Measurements from ENCODE around the gene NTHL1.
"Not testable (repeated sequence)": the region's sequence is repeated elsewhere in the genome, so short reads cannot be mapped to it uniquely, and the experiment has no call there.

Gene NTHL1

DNA sequence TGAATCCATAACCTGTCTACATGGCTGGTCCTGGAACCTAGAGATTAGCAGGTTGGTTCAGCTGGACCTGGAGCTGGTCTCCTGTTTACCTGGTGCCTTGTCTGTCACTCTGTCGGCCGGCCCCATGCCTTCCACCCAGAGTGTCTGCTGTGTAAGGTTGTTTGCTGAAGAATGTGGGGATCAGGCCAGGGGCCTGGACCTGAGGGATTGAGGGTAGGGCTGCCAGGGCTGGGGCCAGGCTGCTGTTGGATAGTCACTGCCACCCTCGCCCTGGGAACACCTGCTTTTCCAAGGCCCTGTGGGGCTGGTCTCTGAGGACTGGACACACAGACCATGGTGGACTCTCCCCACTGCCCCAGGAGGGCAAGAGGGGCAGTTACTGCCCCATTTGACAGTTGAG lies 19.5 kb downstream of the NTHL1 start:
- DNase-seq (ENCODE audit: low spot score): no peak

DNA sequence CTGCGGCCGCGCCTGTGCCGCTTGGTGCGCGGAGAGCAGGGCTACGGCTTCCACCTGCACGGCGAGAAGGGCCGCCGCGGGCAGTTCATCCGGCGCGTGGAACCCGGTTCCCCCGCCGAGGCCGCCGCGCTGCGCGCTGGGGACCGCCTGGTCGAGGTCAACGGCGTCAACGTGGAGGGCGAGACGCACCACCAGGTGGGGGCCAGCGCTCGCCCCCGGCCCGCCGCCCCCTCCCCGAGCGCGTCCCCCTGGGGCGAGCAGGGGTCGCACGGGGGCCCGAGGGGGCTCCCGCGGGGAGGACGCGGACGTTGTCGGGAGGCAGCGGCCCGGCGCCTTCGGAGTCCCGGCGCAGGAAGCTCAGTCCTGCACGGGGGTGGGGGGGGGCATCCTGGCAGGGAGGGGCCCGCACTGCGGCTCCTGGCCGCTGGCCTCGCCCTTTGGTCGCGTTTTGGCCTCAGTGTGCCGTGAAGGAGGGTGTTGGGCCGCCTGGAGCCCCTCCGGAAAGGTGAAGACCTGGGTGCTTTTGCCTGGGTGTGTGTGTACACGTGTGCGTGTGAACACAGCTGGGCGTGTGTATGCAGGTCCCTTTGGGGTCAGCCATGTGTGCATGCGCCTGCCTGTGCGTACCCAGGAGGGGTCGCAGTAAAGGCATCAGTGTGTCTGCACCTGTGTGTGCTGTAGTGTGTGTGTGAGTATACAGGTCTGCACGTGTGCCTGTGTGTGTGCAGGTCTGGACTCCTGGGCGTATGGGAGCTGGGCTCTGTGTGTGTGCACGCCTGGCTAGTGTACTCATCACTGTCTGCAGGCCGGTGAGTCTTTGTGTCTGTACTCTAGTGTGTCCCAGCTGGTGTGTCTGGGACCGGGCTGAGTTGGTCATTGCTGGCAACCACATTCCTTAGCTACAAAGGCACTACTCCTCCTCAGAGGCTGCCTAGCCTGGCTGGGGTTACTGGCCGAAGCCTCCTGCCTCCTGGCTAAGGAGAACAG lies 20.3 kb downstream of the NTHL1 start:
- DNase-seq (ENCODE audit: low spot score): no peak

DNA sequence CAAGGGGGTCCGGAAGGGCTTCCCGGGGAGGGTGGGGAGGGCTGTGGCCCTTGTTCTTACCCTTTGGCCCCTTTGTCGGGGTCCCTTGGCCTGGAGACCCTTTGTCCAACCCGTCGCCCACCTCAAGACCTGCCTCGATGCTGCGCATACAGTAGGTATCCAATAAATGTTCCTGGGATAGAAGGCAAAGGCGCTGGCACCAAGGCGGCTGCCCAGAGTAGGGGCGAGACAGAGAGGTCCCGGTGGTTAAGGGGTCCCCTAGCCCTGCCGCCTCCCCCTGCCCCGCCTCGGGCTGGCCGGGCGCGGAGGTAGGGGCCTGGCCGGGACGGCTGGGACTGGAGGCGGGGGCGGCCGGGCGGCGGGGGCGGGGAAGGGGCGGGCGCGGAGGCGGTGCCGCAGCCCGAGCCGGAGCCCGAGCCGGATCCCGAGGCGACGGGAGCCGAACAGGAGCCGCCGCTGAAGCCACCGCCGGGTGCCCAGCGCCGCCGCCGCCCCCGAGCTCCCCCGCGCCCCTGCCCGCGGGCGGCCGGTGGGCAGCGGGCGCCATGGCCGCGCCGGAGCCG lies 21.1 kb downstream of the NTHL1 start, which contains the start of gene NHERF2:
Gene NHERF2 (plus strand): TSS at position 442 of the 563 bp plus-strand sequence. CDS start 104 bp downstream, at position 546.
- DNase-seq (ENCODE audit: low spot score): no peak

DNA sequence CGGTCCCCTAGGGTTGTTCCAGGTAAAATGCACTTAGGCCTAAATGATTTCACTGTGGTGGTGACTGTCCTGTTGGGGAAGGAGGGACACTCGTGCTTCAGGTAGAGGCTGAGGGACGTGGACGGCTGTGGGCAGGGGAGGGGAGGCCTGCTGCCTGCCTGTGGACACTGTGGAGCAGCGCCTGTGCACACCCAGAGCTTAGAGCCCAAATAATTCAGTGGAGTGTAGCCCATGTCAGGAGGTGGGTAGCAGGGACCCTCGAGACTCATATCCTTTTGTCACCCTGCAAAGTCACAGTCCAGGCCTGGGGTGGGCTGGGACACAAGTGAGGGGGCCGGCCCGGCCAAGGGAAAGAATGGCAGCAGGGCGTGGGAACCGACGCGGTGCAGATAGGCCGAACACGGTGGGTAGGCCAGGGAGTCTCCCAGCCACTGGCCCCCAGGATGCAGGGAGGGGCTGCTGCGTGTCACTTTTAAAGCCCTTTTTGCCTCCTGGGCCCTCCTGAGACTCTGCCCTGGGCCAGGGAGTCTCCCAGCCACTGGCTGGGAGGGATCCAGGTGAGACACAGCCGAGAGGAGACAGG lies 21.7 kb downstream of the NTHL1 start:
- DNase-seq (ENCODE audit: low spot score): no peak

DNA sequence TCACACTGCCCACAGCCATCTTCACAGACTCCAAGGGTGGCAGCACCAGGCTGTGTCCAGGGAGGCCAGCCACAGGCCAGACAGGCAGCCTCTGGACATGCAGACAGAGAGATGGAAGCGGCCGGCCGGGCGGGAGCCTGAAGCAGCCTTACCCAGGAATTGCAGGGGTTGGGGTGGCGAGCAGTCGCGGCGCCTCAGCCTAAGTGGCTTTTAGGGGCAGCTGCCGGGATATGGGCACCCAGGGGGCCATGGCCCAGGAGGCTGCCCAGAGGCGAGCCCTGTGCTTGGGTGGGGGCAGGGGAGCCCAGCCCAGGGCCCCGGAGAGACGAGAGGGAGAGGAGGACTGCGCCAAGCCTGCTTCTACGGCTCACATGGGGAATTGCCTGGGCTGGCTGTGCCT lies 22.4 kb downstream of the NTHL1 start:
- DNase-seq (ENCODE audit: low spot score): no peak

DNA sequence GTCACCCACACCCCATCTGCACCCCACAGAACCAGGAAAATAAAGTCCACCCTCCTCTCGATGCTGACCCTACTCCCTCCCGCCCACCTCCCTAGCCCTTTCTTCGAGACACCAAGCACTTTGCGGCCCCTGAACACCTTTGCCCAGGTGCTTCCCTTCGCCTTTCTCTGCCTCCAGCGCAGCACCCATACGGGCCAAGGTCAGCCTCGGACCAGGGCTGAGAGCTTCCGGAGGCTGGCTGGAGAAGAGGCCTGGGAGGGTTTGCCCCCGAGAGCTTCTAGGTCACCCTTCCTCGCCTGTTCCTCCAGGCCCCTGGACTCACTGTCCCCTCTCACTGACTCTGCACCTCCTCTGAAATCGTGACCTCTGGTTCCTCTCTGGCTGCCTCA lies 23.6 kb downstream of the NTHL1 start:
- DNase-seq (ENCODE audit: low spot score): no peak

DNA sequence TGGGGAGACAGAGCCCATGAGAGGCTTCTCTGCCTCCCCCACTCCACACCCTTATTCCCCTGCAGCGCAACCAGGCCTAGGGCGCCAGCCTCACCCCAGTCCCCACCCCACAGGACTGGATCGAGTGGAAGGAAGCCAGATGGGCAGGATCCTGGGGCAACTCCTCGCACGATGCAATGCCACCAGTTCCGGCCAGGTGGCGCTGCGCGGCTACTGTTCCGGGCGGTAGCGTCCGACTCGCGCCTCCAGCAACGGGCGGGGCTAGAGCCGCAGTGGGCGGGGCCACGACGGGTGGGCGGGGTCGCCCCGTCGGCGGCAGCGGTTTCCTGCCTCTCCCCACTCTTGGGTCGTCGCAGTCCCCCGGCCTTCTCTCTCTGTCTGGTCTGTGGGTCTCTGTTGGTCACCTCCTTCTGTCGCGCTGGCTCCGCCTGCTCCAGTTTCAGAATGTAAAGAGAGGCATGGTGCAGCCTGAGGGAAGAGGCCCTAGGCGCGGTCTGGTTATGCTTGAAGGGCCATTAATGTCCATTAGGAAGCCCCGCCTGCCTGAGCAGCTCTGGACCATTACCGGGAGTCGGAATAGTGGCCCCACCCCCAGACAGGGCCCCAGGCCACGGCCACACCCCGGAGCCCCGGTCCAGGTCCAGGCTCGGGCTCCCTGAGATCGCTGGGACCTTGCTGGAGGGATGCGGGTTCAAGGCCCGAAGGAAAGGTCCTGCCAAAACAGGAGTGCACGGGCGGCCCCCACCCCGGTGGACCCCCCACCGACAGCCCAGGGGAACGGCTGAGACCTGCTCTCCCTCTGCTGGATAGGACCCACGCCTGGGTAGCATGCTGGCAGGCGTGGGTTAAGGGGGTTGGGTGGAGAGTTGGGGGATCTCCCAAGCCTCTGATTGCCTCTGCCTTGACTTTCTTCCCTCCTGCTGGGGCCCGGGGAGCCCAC lies 24.3 kb downstream of the NTHL1 start:
- peak; percentile 95 for DNase-seq (ENCODE audit: low spot score)

DNA sequence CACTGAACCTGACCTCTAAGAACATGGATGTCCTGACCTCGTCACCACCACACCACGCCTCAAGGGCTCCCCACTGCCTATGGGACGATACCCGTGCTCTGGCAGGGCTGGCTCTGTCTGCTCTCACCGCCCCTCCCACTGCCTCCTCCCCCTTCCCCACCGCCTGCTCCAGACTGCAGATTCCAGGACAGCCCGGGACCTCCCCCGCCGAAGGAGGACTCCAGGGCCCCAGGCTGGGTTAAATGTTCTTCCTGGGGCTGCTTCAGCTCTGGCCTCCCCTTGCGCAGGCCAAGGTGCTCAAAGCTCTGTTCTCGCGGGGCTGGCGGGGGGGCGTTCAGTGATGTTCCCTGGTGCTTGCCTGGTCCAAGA lies 24.9 kb downstream of the NTHL1 start:
- DNase-seq (ENCODE audit: low spot score): no peak

DNA sequence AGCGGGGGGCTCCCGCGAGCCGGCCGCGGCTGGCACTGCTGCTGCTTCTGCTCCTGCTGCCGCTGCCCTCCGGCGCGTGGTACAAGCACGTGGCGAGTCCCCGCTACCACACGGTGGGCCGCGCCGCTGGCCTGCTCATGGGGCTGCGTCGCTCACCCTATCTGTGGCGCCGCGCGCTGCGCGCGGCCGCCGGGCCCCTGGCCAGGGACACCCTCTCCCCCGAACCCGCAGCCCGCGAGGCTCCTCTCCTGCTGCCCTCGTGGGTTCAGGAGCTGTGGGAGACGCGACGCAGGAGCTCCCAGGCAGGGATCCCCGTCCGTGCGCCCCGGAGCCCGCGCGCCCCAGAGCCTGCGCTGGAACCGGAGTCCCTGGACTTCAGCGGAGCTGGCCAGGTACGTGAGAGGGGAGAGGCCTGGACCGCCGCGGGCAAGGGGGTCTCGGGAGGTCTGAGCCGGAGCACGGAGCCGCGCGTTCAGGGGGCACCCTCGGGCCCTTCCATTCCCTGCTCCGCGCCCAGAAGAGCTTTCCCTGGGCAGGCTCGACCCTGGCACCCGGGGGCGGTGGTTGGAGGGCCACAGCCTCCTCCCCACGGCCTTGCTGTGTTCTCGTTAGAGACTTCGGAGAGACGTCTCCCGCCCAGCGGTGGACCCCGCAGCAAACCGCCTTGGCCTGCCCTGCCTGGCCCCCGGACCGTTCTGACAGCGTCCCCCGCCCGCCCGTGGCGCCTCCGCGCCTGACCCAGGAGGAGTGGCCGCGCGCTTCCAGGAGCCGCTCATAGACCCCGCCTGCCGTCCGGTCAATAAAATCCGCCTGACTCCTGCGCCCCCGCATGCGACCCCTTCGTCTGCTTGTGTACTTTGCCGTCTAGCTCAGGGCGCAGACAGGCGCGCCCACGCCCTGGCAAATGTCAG lies 27.5 kb downstream of the NTHL1 start:
- no peak for DNase-seq (ENCODE audit: low spot score)

DNA sequence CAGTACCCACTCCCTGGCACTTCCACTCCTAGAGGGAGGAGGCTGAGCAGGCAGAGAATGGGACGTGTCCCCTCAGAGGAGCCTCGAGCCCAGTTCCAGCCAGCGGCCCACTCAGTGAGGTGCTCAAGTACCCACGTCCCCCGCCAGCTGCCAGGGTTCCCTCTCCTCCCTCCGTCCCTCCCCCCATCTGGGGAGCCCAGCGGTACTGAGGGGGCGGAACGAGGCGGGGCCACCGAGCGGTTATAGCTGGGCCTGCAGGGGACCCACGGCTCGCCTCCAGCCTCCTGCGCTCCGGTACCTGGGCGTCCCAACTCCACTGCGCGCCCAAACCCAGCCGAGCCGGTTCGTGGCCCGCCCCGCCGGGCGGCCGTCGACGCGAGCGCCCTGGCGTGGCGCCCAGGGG lies 28.1 kb downstream of the NTHL1 start, which contains the start of gene NPW:
Gene NPW (plus strand): TSS at position 268 of the 403 bp plus-strand sequence.
- no peak for DNase-seq (ENCODE audit: low spot score)

DNA sequence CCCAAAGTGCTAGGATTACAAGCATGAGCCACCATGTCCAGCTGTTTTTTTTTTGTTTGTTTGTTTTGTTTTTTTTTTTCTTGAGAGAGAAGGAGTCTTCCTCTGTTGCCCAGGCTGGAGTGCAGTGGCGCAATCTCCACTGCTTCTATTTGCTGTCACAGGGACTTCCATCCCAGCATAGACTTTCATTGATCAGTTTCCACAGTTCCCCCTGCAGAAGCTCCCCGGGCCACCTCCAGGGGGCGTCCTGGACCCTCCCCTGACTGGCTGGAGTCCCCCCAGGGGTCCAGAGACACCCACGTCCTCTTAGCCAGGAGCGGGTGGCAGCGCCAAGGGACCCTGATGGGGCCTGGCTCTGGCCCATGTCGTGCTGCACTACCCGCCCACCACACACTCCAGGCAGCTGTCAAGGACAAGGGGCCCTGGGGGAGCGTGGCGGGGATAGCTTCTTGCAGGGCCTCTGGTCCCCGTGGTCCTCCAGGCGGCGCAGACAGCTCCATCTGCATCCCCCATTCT lies 31.2 kb downstream of the NTHL1 start:
- DNase-seq (ENCODE audit: low spot score): no peak

DNA sequence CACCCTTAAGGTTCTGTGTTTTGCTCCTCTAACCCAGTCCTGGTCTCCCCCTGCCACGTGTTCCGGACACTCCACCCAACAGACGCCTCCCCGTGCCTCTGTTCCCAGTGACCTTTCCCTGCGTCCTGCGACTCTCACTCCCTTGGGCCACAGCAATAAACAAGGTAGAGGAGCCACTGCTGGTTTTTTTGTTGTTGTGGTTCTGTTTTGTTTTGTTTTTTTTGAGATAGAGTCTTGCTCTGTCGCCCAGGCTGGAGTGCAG lies 31.8 kb downstream of the NTHL1 start:
- no peak for DNase-seq (ENCODE audit: low spot score)

DNA sequence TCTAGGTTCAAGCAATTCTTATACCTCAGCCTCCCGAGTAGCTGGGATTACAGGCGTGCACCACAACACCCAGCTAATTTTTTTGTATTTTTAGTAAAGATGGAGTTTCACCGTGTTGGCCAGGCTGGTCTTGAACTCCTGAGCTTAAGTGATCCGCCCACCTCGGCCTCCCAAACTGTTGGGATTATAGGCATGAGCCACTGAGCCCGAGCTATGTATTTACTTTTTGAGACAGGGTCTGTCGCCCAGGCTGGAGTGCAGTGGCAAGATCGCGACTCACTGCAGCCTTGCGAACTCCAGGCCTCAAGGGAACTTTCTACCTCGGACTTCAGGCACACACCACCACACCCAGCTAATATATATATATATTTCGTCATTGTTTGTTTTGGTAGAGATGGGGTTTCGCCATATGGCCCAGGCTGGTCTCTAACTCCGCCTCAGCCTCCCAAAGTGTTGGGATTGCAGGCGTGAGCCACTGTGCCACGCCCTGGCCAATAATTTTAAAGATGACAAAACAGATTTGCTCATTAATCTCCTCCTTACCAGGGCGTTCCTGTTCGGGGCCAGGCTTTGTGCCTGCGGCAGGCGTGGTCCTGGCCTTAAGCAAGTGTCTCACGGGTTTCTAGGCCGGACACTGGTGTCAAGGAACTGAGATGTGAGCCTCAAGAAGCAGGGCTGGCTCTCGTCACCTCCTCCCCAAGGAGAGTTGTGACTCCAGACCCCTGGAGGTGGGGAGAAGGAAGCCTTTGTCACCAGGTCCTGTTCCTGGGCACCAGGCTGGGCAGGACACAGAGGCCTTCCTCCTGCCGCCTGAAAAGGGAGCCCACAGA lies 32.3 kb downstream of the NTHL1 start:
- no peak for DNase-seq (ENCODE audit: low spot score)

DNA sequence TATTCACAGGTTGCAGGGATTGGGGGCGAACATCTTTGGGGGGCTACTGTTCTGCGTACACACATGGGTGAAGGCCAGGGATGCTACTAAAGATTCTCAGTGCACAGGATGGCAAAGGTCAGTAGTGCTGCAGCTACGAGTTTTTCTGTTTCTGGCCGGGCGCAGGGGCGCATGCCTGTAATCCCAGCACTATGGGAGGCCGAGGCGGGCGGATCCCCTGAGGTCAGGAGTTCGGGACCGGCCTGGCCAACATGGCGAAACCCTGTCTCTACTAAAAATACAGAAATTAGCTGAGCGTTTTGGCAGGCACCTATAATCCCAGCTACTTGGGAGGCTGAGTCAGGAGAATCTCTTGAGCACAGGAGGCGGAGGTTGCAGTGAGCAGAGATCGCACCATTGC lies 34.1 kb downstream of the NTHL1 start:
- DNase-seq (ENCODE audit: low spot score): no peak

DNA sequence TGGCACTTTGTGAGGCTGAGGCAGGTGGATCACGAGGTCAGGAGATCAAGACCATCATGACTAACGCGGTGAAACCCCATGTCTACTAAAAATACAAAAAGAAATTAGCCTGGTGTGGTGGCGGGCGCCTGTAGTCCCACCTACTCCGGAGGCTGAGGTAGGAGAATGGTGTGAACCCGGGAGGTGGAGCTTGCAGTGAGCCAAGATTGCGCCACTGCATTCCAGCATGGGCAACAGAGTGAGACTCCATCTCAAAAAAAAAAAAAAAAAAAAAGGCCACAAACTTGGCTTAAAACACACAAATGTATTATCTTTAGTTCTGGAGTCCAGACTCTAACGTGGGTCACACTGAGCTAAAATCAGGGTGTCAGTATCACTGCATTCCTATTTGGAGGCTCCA lies 35.9 kb downstream of the NTHL1 start:
- DNase-seq (ENCODE audit: low spot score): not testable (repeated sequence)

DNA sequence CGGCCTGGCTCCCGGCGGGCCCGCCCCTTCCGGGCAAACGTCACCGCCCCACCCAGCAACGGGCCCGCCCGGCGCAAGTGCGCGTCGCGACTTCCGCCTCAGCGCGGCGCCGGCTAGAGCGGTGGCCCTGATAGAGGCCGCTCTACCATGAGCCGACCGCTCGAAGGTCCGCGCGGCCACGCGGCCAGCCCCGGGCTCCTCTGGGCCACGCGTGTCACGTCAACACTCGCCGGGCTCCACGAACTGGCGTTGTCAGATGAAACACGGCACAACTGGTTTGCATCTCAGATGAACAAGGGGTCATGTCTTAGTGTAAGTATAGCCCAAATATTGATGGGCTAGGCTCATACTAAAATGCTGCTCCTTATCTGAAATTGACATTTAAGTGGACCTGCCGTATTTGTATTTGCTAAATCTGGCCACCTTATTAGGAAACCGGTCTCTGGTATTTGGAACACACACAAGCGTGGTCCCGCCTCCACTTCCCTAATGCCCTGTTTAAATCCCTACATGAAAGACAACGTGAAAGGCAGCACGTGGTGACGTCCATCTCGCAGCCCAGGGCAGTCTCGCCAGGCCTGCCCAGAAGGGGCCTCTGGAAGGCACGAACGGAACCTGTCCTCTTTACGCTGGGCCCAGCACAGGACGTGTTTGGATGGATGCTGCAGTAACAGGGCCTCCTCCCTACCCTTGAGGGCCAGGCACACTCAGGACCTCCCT lies 37.7 kb downstream of the NTHL1 start, which contains the start of gene ZNF598:
Gene ZNF598 (minus strand): TSS at position 31 of the 720 bp plus-strand sequence.
- DNase-seq (ENCODE audit: low spot score): peak; percentile 72

DNA sequence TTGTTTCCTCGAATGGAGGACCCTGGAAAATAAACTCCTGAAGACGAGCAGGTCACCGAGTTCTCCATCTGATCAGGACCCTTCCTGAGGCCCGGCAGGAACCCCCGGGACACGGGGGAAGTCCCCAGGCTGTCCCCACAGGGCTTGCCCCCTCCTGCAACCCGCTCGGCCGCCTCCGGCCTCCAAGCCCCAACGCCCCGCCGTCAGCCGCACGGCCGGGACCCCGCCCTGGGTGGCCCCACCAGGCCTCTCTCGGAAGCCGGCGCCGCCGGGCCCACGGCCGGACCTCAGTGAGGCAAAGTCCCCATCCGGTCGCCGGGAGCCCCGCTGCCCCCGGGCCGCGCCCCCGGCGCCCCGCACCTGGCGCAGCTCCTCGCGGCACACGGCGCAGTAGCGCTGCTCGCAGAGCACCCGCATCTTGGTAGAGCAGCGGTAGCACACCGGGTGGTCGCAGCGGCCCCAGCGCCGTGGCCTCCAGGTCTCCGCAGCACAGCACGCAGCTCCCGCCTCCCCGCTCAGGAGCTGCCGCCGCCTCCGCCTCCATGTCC lies 38.4 kb downstream of the NTHL1 start:
- DNase-seq (ENCODE audit: low spot score): no peak

DNA sequence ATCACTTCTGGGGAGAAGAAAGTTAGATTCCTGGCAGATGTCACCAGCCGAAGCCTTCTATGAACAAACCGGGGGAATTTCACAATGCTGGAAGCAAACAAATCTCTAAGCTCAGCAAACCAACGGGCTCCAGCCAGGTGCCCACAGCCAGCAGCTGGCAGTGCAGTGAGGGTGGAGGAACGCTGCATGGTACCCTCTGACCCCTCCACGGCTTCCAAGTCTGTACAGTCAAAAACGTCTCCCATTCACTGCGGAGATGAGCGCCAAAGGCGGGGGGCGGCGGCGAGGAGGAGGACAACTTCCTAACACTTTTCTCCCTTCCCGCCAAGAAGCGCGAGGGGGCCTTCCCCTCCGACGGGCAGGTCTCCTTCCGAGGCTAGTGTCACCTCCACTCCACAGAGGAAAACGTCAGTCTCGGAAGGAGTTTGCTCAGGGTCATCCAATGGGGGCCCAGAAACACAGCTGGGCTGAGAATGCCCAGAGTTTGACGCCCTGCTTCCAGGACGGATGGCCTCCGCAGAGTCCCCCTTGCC lies 38.9 kb downstream of the NTHL1 start:
- DNase-seq (ENCODE audit: low spot score): no peak

Data from CD4-positive, alpha-beta T cell treated with Interleukin-2 at 100 ng/mL for 4 hours (primary cell).